Stromal cell of bone marrow (primary cell): ENCODE measurements around the gene DNAH8.

Source experiments
- DNase-seq: peaks from one replicate; pipeline ENCODE4 v3.0.0-alpha.2; 2012; ENCODE audit warnings: low read depth

DNAH8 gene

GRCh38 chr6:39016839-39017546 is 301.9 kb downstream of the DNAH8 start:
- DNase-seq: no peak

- DNase-seq: no peak
Measured at GRCh38 chr6:39017547-39017880, 302.4 kb downstream of the DNAH8 start.

- no peak for DNase-seq
Measured at GRCh38 chr6:39018103-39018502, 303.0 kb downstream of the DNAH8 start.

- no peak for DNase-seq
Measured at GRCh38 chr6:39020136-39020535, 305.0 kb downstream of the DNAH8 start.

- no peak for DNase-seq
Measured at GRCh38 chr6:39021041-39021440, 305.9 kb downstream of the DNAH8 start.

- DNase-seq: no peak
Measured at GRCh38 chr6:39021779-39022178, 306.7 kb downstream of the DNAH8 start.

- no peak for DNase-seq
Measured at GRCh38 chr6:39026175-39026574, 311.1 kb downstream of the DNAH8 start.

GRCh38 chr6:39029156-39030011 is 314.3 kb downstream of the DNAH8 start:
- DNase-seq: no peak

- no peak for DNase-seq
Measured at GRCh38 chr6:39035681-39036080, 320.6 kb downstream of the DNAH8 start.

GRCh38 chr6:39037082-39037508 is 322.0 kb downstream of the DNAH8 start:
- DNase-seq: no peak

- DNase-seq: no peak
Measured at GRCh38 chr6:39037707-39038106, 322.6 kb downstream of the DNAH8 start.

GRCh38 chr6:39040080-39040673 is 325.1 kb downstream of the DNAH8 start:
- no peak for DNase-seq

- no peak for DNase-seq
Measured at GRCh38 chr6:39041072-39041471, 326.0 kb downstream of the DNAH8 start.

- DNase-seq: no peak
Measured at GRCh38 chr6:39043776-39044175, 328.7 kb downstream of the DNAH8 start.

- no peak for DNase-seq
Measured at GRCh38 chr6:39044181-39044580, 329.1 kb downstream of the DNAH8 start.

- DNase-seq: no peak
Measured at GRCh38 chr6:39047434-39048327, 332.6 kb downstream of the DNAH8 start.

- DNase-seq: no peak
Measured at GRCh38 chr6:39048481-39049399, 333.6 kb downstream of the DNAH8 start, which contains the start of gene GLP1R. TSS of gene GLP1R (plus strand) at chr6:39048781. CDS start at chr6:39048841, 60 bp downstream.

- DNase-seq: no peak
Measured at GRCh38 chr6:39049575-39050283, 334.6 kb downstream of the DNAH8 start.

- DNase-seq: no peak
Measured at GRCh38 chr6:39050453-39051112, 335.5 kb downstream of the DNAH8 start.
